GM18909 (cell line): ENCODE data around the gene SLC35F6.
"Not testable (repeated sequence)": the region's sequence is repeated elsewhere in the genome, so short reads cannot be mapped to it uniquely, and the experiment has no call there.

ENCODE experiments used
- ATAC-seq: cut with Tn5 transposase; IDR thresholded peaks from one replicate; pipeline ENCODE4 v1.9.1; 2021; ENCODE audit warnings: mild to moderate bottlenecking; ENCODE audit not compliant: unreplicated experiment, poor library complexity

The SLC35F6 gene

DNA sequence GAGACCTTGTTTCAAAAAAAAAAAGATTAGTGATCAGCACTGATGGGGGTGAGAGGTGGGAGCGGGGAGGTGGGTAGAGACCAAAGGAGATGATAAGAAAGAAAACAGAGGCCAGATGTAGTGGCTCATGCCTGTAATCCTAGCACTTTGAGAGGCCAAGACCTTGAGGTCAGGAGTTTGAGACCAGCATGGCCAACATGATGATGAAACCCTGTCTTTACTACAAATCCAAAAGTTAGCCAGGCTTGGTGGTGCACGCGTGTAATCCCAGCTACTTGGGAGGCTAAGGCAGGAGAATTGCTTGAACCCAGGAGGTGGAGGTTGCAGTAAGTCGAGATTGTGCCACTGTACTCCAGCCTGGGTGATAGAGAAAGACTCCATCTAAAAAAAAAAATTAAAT lies 9.5 kb upstream of the SLC35F6 start:
- no peak for ATAC-seq

GRCh38 chr2:26754972-26755670 lies 9.0 kb upstream of the SLC35F6 start:
- no peak for ATAC-seq

- no peak for ATAC-seq
These were observed 7.7 kb upstream of the SLC35F6 start for GRCh38 chr2:26756337-26756736.

DNA sequence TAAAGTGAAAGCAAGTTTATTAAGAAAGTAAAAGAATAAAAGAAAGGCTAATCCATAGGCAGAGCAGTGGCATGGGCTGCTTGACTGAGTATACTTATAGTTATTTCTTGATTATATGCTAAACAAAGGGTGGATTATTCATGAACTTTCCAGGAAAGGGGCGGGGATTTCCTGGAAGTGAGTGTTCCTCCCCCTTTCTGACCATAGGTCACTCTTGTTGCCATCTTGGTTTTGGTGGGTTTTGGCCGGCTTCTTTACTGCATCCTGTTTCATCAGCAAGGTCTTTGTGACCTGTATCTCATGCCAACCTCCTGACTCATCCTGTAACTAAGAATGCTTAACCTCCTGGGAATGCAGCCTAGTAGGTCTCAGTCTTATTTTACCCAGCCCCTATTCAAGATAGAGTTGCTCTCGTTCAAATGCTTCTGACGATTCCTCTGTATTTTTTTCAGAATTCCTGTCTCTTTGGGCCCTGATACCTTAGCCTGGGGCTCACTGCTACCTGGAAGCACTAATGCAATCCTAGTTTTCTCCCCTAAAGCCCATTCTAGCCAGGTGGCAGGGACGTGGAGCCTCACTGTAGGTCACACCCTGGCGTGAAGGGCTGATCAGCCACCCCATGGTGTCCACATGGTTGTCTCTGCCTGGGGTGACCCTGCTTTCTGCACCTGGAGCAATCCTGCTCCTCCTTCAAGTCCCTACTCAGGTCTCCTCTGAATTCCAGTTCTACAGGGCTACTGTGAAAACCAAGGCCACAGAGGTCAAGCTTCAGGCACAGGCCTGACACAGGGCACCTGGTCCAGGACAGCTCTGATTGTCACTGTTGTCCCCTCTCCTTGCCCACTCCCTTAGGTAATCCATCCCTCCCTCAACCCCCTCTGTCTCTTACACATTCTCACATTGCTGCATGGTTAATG lies 6.0 kb upstream of the SLC35F6 start:
- ATAC-seq = no peak

DNA sequence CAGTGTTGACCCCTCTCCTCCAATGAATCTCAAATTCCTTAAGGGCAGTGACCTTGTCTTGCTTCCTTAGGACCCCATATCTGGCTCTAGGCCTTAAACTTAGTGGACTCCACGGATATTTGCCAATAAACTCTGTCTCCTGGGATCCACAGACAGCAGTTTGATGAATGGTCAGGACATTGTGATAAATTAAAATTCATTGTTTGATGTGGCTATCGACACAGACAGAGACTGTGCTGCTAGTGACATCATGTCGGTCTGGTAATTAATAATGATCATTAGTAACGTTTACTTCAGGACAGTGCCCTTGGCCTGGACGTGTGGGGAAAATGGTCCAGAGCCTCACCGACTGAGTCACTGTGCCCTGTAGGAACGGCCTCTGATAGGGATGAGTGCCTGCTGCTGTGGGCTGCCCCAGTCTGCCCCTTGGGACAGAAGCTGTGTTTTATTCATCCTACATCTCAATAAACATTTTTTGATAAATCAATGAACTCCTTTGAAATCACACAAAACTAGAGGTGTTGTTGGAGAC lies 5.2 kb upstream of the SLC35F6 start:
- ATAC-seq = no peak

- ATAC-seq = no peak
These were observed 4.2 kb upstream of the SLC35F6 start for GRCh38 chr2:26759845-26760244.

- ATAC-seq = not testable (repeated sequence)
These were observed 3.1 kb upstream of the SLC35F6 start for GRCh38 chr2:26760991-26761390.

DNA sequence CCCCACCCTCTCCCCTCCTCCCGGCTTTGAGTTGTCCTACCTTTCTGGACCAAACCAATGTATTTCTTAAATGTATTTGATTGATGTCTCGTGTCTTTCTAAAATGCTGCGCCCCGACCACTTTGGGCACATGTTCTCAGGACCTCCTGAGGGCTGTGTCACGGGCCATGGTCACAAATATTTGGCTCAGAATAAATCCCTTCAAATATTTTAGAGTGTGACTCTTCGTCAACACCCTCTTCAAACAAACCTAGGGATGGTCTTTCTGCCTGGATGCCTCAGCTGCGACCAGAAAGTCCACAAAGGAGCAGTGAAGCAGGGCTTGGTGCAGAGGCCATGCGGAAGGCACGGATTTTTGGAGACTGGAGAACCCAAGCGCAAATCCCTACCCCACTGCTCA lies 1.1 kb upstream of the SLC35F6 start:
- no peak for ATAC-seq

DNA sequence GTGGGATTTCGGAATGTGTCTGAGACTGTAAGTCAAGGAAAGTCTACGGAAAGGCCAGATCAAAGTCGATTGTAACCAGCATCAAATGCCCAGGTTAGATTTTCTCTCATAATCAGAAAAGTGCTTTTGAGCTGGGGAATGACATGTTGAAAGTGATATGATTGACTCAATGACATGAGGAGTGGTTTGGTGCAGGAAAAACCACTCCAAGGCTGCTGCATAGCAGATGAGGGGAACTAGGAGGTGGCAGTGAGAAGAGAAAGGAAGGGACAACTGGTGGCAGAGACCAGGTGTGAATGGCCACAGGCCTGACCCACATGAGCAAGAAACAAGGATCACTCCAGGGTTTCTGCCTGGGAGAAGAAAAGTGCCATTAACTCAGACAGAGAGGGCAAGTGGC lies 822 bp downstream of the SLC35F6 start:
- ATAC-seq = no peak

DNA sequence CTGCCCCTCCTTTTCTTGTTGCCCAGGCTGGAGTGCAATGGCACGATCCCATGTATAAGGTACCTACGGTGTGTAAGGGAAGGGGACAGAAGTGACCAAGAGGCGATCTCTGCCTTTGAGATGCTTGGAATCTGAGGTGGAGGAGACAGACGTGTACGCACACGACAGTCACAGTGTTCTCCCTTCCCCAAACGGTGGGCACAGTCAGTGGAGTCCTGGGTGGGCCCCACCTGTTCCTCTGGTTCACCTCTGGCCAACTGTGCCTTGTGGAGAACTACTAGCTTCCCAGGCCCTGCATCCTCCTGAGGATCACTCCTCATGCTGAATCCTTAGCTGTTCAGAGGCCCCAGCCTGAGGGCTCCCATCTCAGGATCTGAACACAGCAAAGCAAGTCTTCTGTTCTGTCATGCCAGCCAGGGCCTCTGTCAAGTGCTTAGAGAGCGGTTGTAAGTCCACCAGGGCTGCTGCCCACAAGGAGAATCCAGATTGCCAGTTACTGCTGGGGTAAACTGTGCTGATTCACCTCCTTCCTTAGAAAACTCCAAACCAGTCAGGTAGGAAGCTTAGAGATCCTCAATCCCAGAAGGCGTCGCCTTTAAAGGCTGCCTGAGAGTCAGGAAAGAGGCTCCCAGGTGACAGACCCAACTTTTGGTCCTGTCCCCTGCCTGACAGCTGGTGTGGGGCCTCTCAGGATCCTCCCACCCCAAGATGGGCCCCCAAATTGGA lies 1.6 kb downstream of the SLC35F6 start:
- no peak for ATAC-seq

DNA sequence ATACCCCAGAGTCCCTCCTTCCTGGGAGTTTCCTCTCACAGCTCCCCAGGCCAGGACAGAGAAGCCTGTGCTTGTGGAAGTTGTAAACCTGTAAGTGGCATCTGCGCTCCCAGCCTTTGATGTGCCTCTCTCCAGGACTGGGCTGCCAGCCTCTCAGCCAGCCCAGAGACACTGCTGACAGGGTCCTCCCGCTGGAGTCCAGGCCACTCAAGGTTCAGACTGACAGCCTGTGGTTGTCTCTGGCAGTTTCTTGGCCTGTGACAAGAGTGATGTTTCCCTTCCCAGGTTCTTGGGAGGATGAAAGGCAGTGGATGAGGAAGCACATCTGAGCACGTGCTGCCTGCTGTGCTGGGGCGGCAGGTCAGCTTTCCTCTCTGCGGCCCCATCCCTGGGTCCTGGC lies 3.0 kb downstream of the SLC35F6 start:
- no peak for ATAC-seq

DNA sequence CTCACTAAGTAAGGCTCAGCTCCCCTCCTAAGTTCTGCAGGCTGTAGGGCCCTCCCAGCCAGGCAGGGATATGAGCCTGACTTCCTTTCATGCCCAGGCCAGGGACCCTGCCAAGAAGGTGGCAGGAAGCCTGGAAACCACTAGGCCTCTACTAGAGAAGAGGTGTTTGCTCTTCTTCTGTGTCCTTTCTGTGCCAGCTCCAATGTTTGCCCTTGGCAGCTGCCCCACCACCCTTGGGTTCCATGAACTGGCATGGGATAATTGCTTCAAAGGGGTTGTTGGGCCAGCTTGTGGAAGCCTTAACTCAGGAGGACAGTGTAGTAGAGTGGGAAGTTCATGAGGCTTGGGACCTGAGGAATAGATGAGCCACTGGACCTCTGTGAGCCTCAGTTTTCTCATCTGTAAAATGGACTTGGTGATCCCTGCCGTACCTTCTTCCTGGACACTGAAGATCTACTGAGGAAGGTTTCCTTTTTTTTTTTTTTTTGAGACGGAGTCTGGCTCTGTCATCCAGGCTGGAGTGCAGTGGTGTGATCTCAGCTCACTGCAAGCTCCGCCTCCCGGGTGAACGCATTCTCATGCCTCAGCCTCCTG lies 3.9 kb downstream of the SLC35F6 start:
- no peak for ATAC-seq

DNA sequence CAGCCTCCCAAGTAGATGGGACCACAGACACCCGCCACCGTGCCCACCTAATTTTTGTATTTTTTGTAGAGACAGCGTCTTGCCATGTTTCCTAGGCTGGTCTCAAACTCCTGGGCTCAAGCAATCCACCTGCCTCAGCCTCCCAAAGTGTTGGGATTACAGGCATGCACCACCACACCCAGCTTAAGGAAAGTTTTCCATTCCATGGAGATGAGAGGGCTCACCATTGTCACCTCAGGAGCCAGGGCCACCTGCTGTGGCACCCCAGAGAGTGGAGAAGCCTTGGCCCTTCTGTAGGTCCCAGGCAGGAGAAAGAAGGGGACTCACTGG lies 4.6 kb downstream of the SLC35F6 start:
- ATAC-seq = no peak

- no peak for ATAC-seq
These were observed 5.1 kb downstream of the SLC35F6 start for GRCh38 chr2:26769089-26769761.

- ATAC-seq = no peak
These were observed 7.0 kb downstream of the SLC35F6 start for GRCh38 chr2:26770986-26771586.

DNA sequence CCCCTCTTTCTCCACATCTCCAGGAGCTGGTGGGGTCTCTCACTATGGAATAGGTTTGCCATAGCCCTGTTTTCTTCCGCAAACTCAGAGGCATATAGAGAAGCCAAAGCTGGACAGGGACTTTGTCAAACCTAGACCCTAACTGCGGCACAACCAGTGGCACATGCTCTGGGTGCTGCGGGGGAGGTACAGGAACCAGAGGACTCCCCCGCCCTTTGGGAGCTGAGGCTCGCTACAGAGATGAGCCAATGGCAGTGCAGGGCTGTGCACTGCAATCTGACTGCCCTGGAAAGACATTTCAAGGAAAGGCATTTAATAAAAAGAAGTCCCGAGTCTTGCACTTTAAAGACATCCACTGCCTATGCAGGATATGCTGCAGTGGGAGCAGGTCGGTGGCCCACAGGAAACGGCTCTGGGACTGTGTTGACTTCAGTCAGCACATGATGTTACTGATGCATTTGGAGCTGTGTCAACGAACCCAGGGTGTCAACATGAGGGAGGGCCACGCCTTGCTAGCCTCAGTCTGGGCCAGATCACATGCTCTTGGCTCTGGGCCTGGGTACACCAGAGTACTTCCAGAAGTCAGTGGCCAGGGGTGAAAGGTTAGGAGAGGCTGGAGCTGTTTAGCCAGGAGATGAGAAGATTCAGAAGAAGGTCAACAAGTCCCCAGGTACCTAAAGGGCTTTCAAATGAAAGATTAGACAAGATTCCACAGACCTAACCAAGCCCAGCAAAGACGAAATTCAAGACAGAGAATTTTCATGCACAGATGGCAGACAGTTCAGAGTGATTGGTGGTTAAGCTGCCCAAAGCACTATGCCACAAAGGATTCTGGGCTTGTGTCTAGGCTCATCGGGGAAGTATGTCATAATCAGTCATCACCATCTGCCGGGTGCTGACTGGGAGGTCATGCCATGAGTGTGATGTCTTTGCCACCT lies 8.2 kb downstream of the SLC35F6 start:
- no peak for ATAC-seq

- ATAC-seq = no peak
These were observed 12.2 kb downstream of the SLC35F6 start for GRCh38 chr2:26776195-26776800.

DNA sequence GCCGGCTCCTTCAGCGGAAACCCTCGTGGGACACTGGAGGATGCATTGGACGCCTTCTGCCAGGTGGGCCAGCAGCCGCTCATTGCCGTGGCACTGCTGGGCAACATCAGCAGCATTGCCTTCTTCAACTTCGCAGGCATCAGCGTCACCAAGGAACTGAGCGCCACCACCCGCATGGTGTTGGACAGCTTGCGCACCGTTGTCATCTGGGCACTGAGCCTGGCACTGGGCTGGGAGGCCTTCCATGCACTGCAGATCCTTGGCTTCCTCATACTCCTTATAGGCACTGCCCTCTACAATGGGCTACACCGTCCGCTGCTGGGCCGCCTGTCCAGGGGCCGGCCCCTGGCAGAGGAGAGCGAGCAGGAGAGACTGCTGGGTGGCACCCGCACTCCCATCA lies 14.0 kb downstream of the SLC35F6 start:
- ATAC-seq = no peak
